Measurements from ENCODE around the gene FADS1. TPM values are rescaled to one million over a fixed set of nuclear protein-coding genes. Genes with fewer than 3 reads are reported as not detected.

The FADS1 gene
- total RNA-seq, 1 experiment from 2014 or later, result 186 TPM

DNA sequence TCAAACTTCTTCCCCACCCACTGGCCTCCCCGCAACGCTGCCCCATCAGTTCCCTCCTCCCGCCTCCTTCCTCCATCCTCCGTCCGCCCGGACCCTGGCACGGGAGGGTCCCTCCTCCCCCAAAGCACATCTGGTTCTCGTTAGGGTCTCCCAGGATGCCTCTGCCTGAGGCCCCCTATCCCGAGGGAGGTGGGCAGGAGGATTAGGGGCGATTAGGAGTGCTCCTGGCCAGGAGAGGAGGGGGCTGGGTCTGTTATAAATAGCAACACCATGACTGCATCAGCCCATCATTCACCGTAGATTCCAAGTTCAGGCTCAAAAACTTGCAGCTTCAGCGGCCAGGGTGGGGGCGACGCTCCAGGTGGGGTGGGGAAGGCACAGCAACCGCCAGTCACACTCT lies 54.0 kb downstream of the FADS1 start:
- ATAC-seq (no peak), DNase-seq (ENCODE audit: low read depth, low spot score) (no peak)
- in situ Hi-C loops (cut with HindIII; ENCODE audit: low pct_unique_long_range_greater_than_20kb, low sequenced_read_pairs), result no loop called here
- H3K27ac ChIP-seq (ENCODE audit: low read length), result no peak overlapping the region
- CTCF ChIA-PET, result interaction anchor here (1.0 kb wide), 1 partner anchor 24 kb away, joined by 3 read pairs; no protein-coding TSS in a partner anchor
- POLR2A ChIA-PET, result no interaction called here
- intact Hi-C loops (cut with micrococcal nuclease; ENCODE audit: unreplicated experiment), result no loop called here
- H3K4me3 ChIP-seq (ENCODE audit: low read depth in 2 of 2, low read length in 2 of 2), result no peak overlapping the region
- peaks cover 7% of the 10 kb centered on the region for H3K4me1 ChIP-seq (ENCODE audit: control insufficient read depth, insufficient read depth, low read length)
- TF ChIP-seq POLR2AphosphoS5 (IDR thresholded peaks at IDR 0.05; ENCODE audit: low read depth, low read length) (no peak), SIN3A (IDR thresholded peaks at IDR 0.05; ENCODE audit: borderline replicate concordance, insufficient read depth, low read depth, low read length) (no peak), REST (IDR thresholded peaks at IDR 0.05; ENCODE audit: insufficient read depth in 1 of 2, low read depth in 2 of 2, low read length in 1 of 2) (no peak), TCF7L2 (IDR thresholded peaks at IDR 0.05; ENCODE audit: low read depth, low read length) (no peak)
- TF ChIP-seq, protein P1, sequence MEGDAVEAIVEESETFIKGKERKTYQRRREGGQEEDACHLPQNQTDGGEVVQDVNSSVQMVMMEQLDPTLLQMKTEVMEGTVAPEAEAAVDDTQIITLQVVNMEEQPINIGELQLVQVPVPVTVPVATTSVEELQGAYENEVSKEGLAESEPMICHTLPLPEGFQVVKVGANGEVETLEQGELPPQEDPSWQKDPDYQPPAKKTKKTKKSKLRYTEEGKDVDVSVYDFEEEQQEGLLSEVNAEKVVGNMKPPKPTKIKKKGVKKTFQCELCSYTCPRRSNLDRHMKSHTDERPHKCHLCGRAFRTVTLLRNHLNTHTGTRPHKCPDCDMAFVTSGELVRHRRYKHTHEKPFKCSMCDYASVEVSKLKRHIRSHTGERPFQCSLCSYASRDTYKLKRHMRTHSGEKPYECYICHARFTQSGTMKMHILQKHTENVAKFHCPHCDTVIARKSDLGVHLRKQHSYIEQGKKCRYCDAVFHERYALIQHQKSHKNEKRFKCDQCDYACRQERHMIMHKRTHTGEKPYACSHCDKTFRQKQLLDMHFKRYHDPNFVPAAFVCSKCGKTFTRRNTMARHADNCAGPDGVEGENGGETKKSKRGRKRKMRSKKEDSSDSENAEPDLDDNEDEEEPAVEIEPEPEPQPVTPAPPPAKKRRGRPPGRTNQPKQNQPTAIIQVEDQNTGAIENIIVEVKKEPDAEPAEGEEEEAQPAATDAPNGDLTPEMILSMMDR (IDR thresholded peaks at IDR 0.05), result no peak
- H3K36me3 ChIP-seq (ENCODE audit: control insufficient read depth, insufficient read depth, low read length), result no peaks in the 10 kb centered on the region
- H3K9me3 ChIP-seq (ENCODE audit: control insufficient read depth, insufficient read depth, low read depth, low read length), result no peaks in the 10 kb centered on the region
- BruUV-seq (replicated peaks), result no TSS peak
- no peaks in the 10 kb centered on the region for H3K27me3 ChIP-seq (ENCODE audit: control insufficient read depth, insufficient read depth, low read length)

GRCh38 chr11:61762223-61762615 lies 54.6 kb downstream of the FADS1 start:
- Histone ChIP-seq H3K36me3 (ENCODE audit: control insufficient read depth, insufficient read depth, low read length) (no peaks in the 10 kb centered on the region), H3K4me1 (ENCODE audit: control insufficient read depth, insufficient read depth, low read length) (peaks cover 7% of the 10 kb centered on the region), H3K27me3 (ENCODE audit: control insufficient read depth, insufficient read depth, low read length) (no peaks in the 10 kb centered on the region), H3K9me3 (ENCODE audit: control insufficient read depth, insufficient read depth, low read depth, low read length) (no peaks in the 10 kb centered on the region), H3K27ac (ENCODE audit: low read length) (no peak overlapping the region), H3K4me3 (ENCODE audit: low read depth in 2 of 2, low read length in 2 of 2) (no peak overlapping the region)
- POLR2A ChIA-PET, result no interaction called here
- DNase-seq (ENCODE audit: low read depth, low spot score) (no peak), ATAC-seq (no peak)
- intact Hi-C loops (cut with micrococcal nuclease; ENCODE audit: unreplicated experiment), result no loop called here
- TF ChIP-seq REST (IDR thresholded peaks at IDR 0.05; ENCODE audit: insufficient read depth in 1 of 2, low read depth in 2 of 2, low read length in 1 of 2), result no peak
- no peak for TF ChIP-seq TCF7L2 (IDR thresholded peaks at IDR 0.05; ENCODE audit: low read depth, low read length)
- BruUV-seq (replicated peaks), result no TSS peak
- CTCF ChIA-PET, result interaction anchor here (1.0 kb wide), 1 partner anchor 24 kb away, joined by 3 read pairs; no protein-coding TSS in a partner anchor
- in situ Hi-C loops (cut with HindIII; ENCODE audit: low pct_unique_long_range_greater_than_20kb, low sequenced_read_pairs), result no loop called here
